K562 (cell line): ENCODE results near the gene CCDC74B. TPM values are rescaled to one million over a fixed set of nuclear protein-coding genes. Genes with fewer than 3 reads are reported as not detected.

Source experiments
- CREB3L1 ChIP-seq: fragments of 450-650 bp; IDR thresholded peaks from 2 replicates; pipeline ENCODE4 v1.6.1; 2014; ENCODE audit warnings: low read depth, mild to moderate bottlenecking, moderate library complexity, borderline replicate concordance
- CXXC5 ChIP-seq: fragments of 250-450 bp; sonication (Bioruptor Pico); IDR thresholded peaks from 2 replicates; pipeline ENCODE4 v1.8.0; 2022; ENCODE audit warnings: inconsistent platforms, mild to moderate bottlenecking, moderate library complexity
- DIDO1 ChIP-seq: fragments of 450-650 bp; IDR thresholded peaks from 2 replicates; pipeline ENCODE4 v1.6.1; 2016; ENCODE audit warnings: low read depth, missing biosample characterization, missing genetic modification characterization
- DMBX1 ChIP-seq: fragments of 250-450 bp; sonication (Bioruptor Pico); IDR thresholded peaks from 2 replicates; pipeline ENCODE4 v1.8.0; 2022; ENCODE audit warnings: inconsistent platforms, mild to moderate bottlenecking, moderate library complexity, borderline replicate concordance
- E2F3 ChIP-seq: fragments of 250-450 bp; sonication (Bioruptor Pico); IDR thresholded peaks from 2 replicates; pipeline ENCODE4 v1.4.0; 2020; ENCODE audit warnings: mild to moderate bottlenecking
- E2F8 ChIP-seq: fragments of 450-650 bp; IDR thresholded peaks from 2 replicates; pipeline ENCODE4 v1.7.1; 2018; ENCODE audit warnings: mild to moderate bottlenecking, low read depth; ENCODE audit not compliant: partially characterized antibody
- ELF2 ChIP-seq: fragments of 250-450 bp; sonication (Bioruptor Pico); IDR thresholded peaks from 2 replicates; pipeline ENCODE4 v1.5.0; 2021; ENCODE audit warnings: mild to moderate bottlenecking
- FOXK2 ChIP-seq, 2 experiments: fragments of 450-650 bp; IDR thresholded peaks in 1 of 2; conservative IDR thresholded peaks in 1 of 2; 2 replicates each; pipeline ENCODE4 v1.6.1; 2016; ENCODE audit warnings: low read depth in 2 of 2, mild to moderate bottlenecking in 1 of 2
- GABPA ChIP-seq: fragments of 200-800 bp; sonication (Bioruptor generic); conservative IDR thresholded peaks from 2 replicates; pipeline ENCODE4 v1.6.1; 2016; ENCODE audit warnings: low read depth, missing genetic modification characterization, missing compliant biosample characterization
- HDAC3 ChIP-seq: fragments of 450-650 bp; IDR thresholded peaks from 2 replicates; pipeline ENCODE4 v1.6.1; 2018; ENCODE audit warnings: borderline replicate concordance, mild to moderate bottlenecking, moderate library complexity; ENCODE audit not compliant: partially characterized antibody
- HES1 ChIP-seq: fragments of 450-650 bp; IDR thresholded peaks from 2 replicates; pipeline ENCODE4 v1.6.1; 2016; ENCODE audit warnings: low read depth, mild to moderate bottlenecking, moderate library complexity
- JUND ChIP-seq, 2 experiments: IDR thresholded peaks; 2 replicates in 1 of 2; 3 replicates in 1 of 2; pipeline ENCODE4 v1.6.1; 2011; ENCODE audit warnings: borderline replicate concordance in 2 of 2, low read depth in 2 of 2, low read length in 2 of 2, improper control_type of control experiment in 1 of 2, missing biosample characterization in 1 of 2, missing genetic modification characterization in 1 of 2, missing genetic modification reagents in 1 of 2
- MAZ ChIP-seq, 2 experiments: fragments of 450-650 bp in 1 of 2; sonication (generic) in 1 of 2; formaldehyde crosslinking; IDR thresholded peaks in 1 of 2; conservative IDR thresholded peaks in 1 of 2; 2 replicates each; pipeline versions ENCODE4 v1.4.0 to v1.5.0; 2020; ENCODE audit warnings: mild to moderate bottlenecking in 1 of 2, missing genetic modification reagents in 1 of 2
- PCBP1 ChIP-seq: fragments of 200-400 bp; formaldehyde crosslinking; IDR thresholded peaks from 2 replicates; pipeline ENCODE4 v1.6.1; 2018; ENCODE audit warnings: mild to moderate bottlenecking, low read depth, low read length; ENCODE audit not compliant: poor library complexity, severe bottlenecking
- PTRF ChIP-seq: fragments of 450-650 bp; IDR thresholded peaks from 2 replicates; pipeline ENCODE4 v1.6.1; 2016; ENCODE audit warnings: mild to moderate bottlenecking, missing genetic modification characterization, missing compliant biosample characterization
- RB1 ChIP-seq: fragments of 450-650 bp; IDR thresholded peaks from 2 replicates; pipeline ENCODE4 v1.6.1; 2017; ENCODE audit warnings: low read depth, mild to moderate bottlenecking
- SIN3B ChIP-seq: fragments of 450-650 bp; IDR thresholded peaks from 2 replicates; pipeline ENCODE4 v1.6.1; 2017; ENCODE audit warnings: low read depth, mild to moderate bottlenecking, moderate library complexity
- SRSF9 ChIP-seq: fragments of 200-400 bp; formaldehyde crosslinking; IDR thresholded peaks from 2 replicates; pipeline ENCODE4 v1.6.1; 2017; ENCODE audit warnings: low read depth, low read length, borderline replicate concordance
- TBP ChIP-seq: optimal IDR thresholded peaks from 2 replicates; pipeline ENCODE3; 2011; ENCODE audit warnings: low read depth, low read length, improper control_type of control experiment
- TFAP4 ChIP-seq: sonication (generic); formaldehyde crosslinking; IDR thresholded peaks from 2 replicates; pipeline ENCODE4 v1.8.0; 2022; ENCODE audit warnings: missing genetic modification reagents, mild to moderate bottlenecking, moderate library complexity, borderline replicate concordance
- ZFX ChIP-seq: sonication (generic); formaldehyde crosslinking; IDR thresholded peaks from 2 replicates; pipeline ENCODE4 v1.8.0; 2022; ENCODE audit warnings: mild to moderate bottlenecking, missing genetic modification reagents, moderate library complexity
- ZNF830 ChIP-seq: fragments of 250-450 bp; sonication (Bioruptor Pico); IDR thresholded peaks from 2 replicates; pipeline ENCODE4 v1.5.0; 2021; ENCODE audit warnings: mild to moderate bottlenecking
- polyA plus RNA-seq, 8 experiments: library from polyadenylated mRNA; depleted of rRNA in 4 of 8; stranded (reverse) in 5 of 8; unstranded in 3 of 8; fragments of >200 nt; fragmentation: Nextera tagmentation in 2 of 8; fragmentation: Illumina TruSeq in 1 of 8; extraction: Ambion mirVana in 2 of 8; extraction: Trizol in 1 of 8; gene quantifications; 2 replicates each; pipeline versions ENCODE4 v1.2.1 to v1.2.3, GENCODE V29; 2011 to 2014; ENCODE audit warnings: inconsistent platforms in 1 of 8, missing spikeins in 1 of 8
- total RNA-seq, 7 experiments: library from RNA; depleted of rRNA in 6 of 7; stranded (reverse); fragments of >200 nt in 6 of 7; fragmentation: Illumina TruSeq in 2 of 7; extraction: Trizol in 2 of 7; gene quantifications; 2 replicates each; pipeline versions ENCODE4 v1.2.1 to v1.2.3, GENCODE V29; 2011 to 2021; ENCODE audit warnings: low replicate concordance in 1 of 7

CCDC74B gene
- total and polyA plus RNA-seq, 9 of the 15 experiments (the other 6 are each of a cell fraction or from before 2014, with no cell fraction given) = 0.04 to 1.5 (median 0.52) TPM; not detected in 1

- TF ChIP-seq CREB3L1 = peak; percentile 73; the same call in 1 of the 2 replicates
- no peak for TF ChIP-seq PCBP1
- peak; percentile 47; the same call in 1 of the 2 replicates for TF ChIP-seq ZFX (CRISPR knock-in tag)
- TF ChIP-seq DMBX1 = no peak
- peak; percentile 99 for TF ChIP-seq SIN3B
- no peak for TF ChIP-seq HES1
- TF ChIP-seq DIDO1 (tag) = peak; percentile 65
- TF ChIP-seq MAZ (CRISPR knock-in tag; conservative IDR thresholded peaks at IDR 0.05 in 1 of 2, IDR thresholded peaks at IDR 0.05 in 1 of 2) = no peak; a peak in 1 of 4 replicates
- TF ChIP-seq SRSF9 = no peak
- TF ChIP-seq ZNF830 (CRISPR knock-in tag) = no peak
- TF ChIP-seq TBP = peak; percentile 63
- TF ChIP-seq GABPA (tag) = peak; percentile 58
- peak; percentile 19; the same call in 1 of the 2 replicates for TF ChIP-seq JUND (IDR thresholded peaks at IDR 0.05; ENCODE audit: borderline replicate concordance, low read depth, low read length)
- TF ChIP-seq JUND (tag; IDR thresholded peaks at IDR 0.05; ENCODE audit: borderline replicate concordance, low read depth, low read length) = no peak
- TF ChIP-seq E2F8 = peak; percentile 85
- no peak for TF ChIP-seq HDAC3
- peak; percentile 97 for TF ChIP-seq E2F3
- TF ChIP-seq FOXK2 (conservative IDR thresholded peaks at IDR 0.05 in 1 of 2, IDR thresholded peaks at IDR 0.05 in 1 of 2; ENCODE audit: low read depth in 2 of 2) = peak in 1 of 2 experiments; percentile 54; a peak in 1 of 4 replicates
- TF ChIP-seq RB1 = peak; percentile 98; the same call in 1 of the 2 replicates
- TF ChIP-seq CXXC5 (CRISPR knock-in tag) = no peak; the same call in none of the 2 replicates
- TF ChIP-seq TFAP4 (CRISPR knock-in tag) = peak; percentile 68
- no peak for TF ChIP-seq PTRF (tag)
- TF ChIP-seq ELF2 (CRISPR knock-in tag) = no peak
Observed at GRCh38 chr2:130181325-130181879, 36.5 kb upstream of the CCDC74B start, which contains the start of gene SMPD4 (continued).
